CD14-positive monocyte (primary cell): ENCODE data around the gene OGFRL1. TPM values are rescaled to one million over a fixed set of nuclear protein-coding genes. Genes with fewer than 3 reads are reported as not detected.
A peak's percentile ranks its signal among the peaks of the same experiment; 100 is the strongest.

Source experiments
- DNase-seq, 3 donors: peaks; one replicate each; pipeline ENCODE4 v3.0.0-alpha.2; 2011 to 2022
- H2AFZ ChIP-seq: 2 replicates; pipeline ENCODE4 v1.6.0; 2012; ENCODE audit warnings: mild to moderate bottlenecking, low read depth, low read length, inconsistent platforms; ENCODE audit not compliant: insufficient read depth, poor library complexity, severe bottlenecking
- H3K27ac ChIP-seq, 2 donors: 1 replicate in 1 of 2; 2 replicates in 1 of 2; pipeline ENCODE4 v1.5.1; 2012 to 2013; ENCODE audit warnings: low read length in 2 of 2, control low read depth in 1 of 2, inconsistent platforms in 1 of 2, low read depth in 1 of 2, mild to moderate bottlenecking in 1 of 2
- H3K27me3 ChIP-seq, 2 donors: one replicate each; pipeline versions ENCODE4 v1.6.0 to v1.6.1; 2011 to 2013; ENCODE audit warnings: low read length in 2 of 2; ENCODE audit not compliant: control insufficient read depth in 2 of 2, insufficient read depth in 2 of 2
- H3K36me3 ChIP-seq, 2 donors: replicated peaks in 1 of 2; 1 replicate in 1 of 2; 2 replicates in 1 of 2; pipeline versions ENCODE4 v1.5.1 to v1.6.1; 2012 to 2013; ENCODE audit warnings: low read length in 2 of 2, control low read depth in 1 of 2, inconsistent platforms in 1 of 2, mild to moderate bottlenecking in 1 of 2; ENCODE audit not compliant: insufficient read depth in 2 of 2, control insufficient read depth in 1 of 2
- H3K4me1 ChIP-seq, 2 donors: 1 replicate in 1 of 2; 2 replicates in 1 of 2; pipeline versions ENCODE4 v1.5.1 to v1.6.1; 2012 to 2013; ENCODE audit warnings: low read length in 2 of 2, control low read depth in 1 of 2, inconsistent platforms in 1 of 2, mild to moderate bottlenecking in 1 of 2, moderate library complexity in 1 of 2; ENCODE audit not compliant: insufficient read depth in 2 of 2, control insufficient read depth in 1 of 2
- H3K4me2 ChIP-seq: replicated peaks from 2 replicates; pipeline ENCODE3; 2012; ENCODE audit warnings: low read length, moderate library complexity, mild to moderate bottlenecking; ENCODE audit not compliant: poor library complexity, severe bottlenecking; ENCODE audit errors: extremely low read depth
- H3K4me3 ChIP-seq, 3 experiments: fragments of 200-600 bp in 1 of 3; sonication (generic) in 1 of 3; replicated peaks in 1 of 3; 1 replicate in 2 of 3; 2 replicates in 1 of 3; pipeline ENCODE4 v1.5.1; 2011 to 2013; ENCODE audit warnings: low read length in 3 of 3, mild to moderate bottlenecking in 3 of 3, control low read depth in 2 of 3, low read depth in 2 of 3, inconsistent platforms in 1 of 3, moderate library complexity in 1 of 3
- H3K79me2 ChIP-seq: 2 replicates; pipeline ENCODE4 v1.6.0; 2012; ENCODE audit warnings: mild to moderate bottlenecking, control low read depth, inconsistent platforms, low read length, moderate library complexity; ENCODE audit not compliant: insufficient read depth
- H3K9ac ChIP-seq: 2 replicates; pipeline ENCODE4 v1.6.0; 2017; ENCODE audit warnings: low read length, mild to moderate bottlenecking; ENCODE audit not compliant: insufficient read depth, poor library complexity, severe bottlenecking
- H3K9me3 ChIP-seq, 2 donors: replicated peaks in 1 of 2; 1 replicate in 1 of 2; 2 replicates in 1 of 2; pipeline versions ENCODE4 v1.5.1 to v1.6.1; 2012 to 2013; ENCODE audit warnings: low read length in 2 of 2, control low read depth in 1 of 2; ENCODE audit not compliant: control insufficient read depth in 1 of 2, insufficient read depth in 1 of 2
- H4K20me1 ChIP-seq: 2 replicates; pipeline ENCODE4 v1.6.0; 2012; ENCODE audit warnings: mild to moderate bottlenecking, low read length, control low read depth, moderate library complexity; ENCODE audit not compliant: insufficient read depth
- H3K27ac Mint-ChIP-seq, 7 donors: one replicate each; pipeline ENCODE4 v1.8.0; 2020; ENCODE audit warnings: mild to moderate bottlenecking in 7 of 7, mixed read lengths in 7 of 7, moderate library complexity in 6 of 7, inconsistent platforms in 2 of 7
- H3K27me3 Mint-ChIP-seq, 3 donors: one replicate each; pipeline ENCODE4 v1.8.0; 2021 to 2022; ENCODE audit warnings: low read depth in 3 of 3, mild to moderate bottlenecking in 3 of 3, mixed read lengths in 3 of 3, moderate library complexity in 3 of 3, inconsistent platforms in 1 of 3
- H3K36me3 Mint-ChIP-seq, 2 donors: one replicate each; pipeline ENCODE4 v1.8.0; 2020; ENCODE audit warnings: mixed read lengths in 2 of 2, inconsistent platforms in 1 of 2, mild to moderate bottlenecking in 1 of 2
- H3K4me1 Mint-ChIP-seq: one replicate; pipeline ENCODE4 v1.8.0; 2020; ENCODE audit warnings: mild to moderate bottlenecking, mixed read lengths
- H3K4me3 Mint-ChIP-seq, 2 donors: one replicate each; pipeline ENCODE4 v1.8.0; 2020; ENCODE audit warnings: mild to moderate bottlenecking in 2 of 2, mixed read lengths in 2 of 2, moderate library complexity in 1 of 2
- H3K9me3 Mint-ChIP-seq, 7 donors: one replicate each; pipeline ENCODE4 v1.8.0; 2020 to 2022; ENCODE audit warnings: mixed read lengths in 7 of 7, mild to moderate bottlenecking in 6 of 7, moderate library complexity in 6 of 7, inconsistent platforms in 2 of 7
- CTCF ChIP-seq: fragments of 200-600 bp; IDR thresholded peaks from one replicate; pipeline ENCODE4 v1.8.0; 2022; ENCODE audit warnings: antibody characterized with exemption, mild to moderate bottlenecking
- WGBS: methylation state at CpG from one replicate; pipeline ENCODE4 v1.1.5; 2013; ENCODE audit warnings: missing lambda C conversion rate; ENCODE audit not compliant: insufficient coverage; 5-methylcytosine and 5-hydroxymethylcytosine counted together
- intact Hi-C, 2 donors: fragments of 100-400 bp; cut with micrococcal nuclease; formaldehyde crosslinking; loops; one replicate each; pipeline versions ENCODE4 v1.15.0 to v1.15.1; 2023
- polyA plus RNA-seq, 3 donors: library from polyadenylated mRNA; depleted of rRNA in 1 of 3; unstranded in 2 of 3; stranded (reverse) in 1 of 3; fragments of 300-500 nt in 2 of 3; fragments of >200 nt in 1 of 3; fragmentation: Illumina TruSeq in 2 of 3; gene quantifications; 1 replicate in 2 of 3; 2 replicates in 1 of 3; pipeline ENCODE4 v1.2.3, GENCODE V29; 2012 to 2021

Gene OGFRL1
- polyA plus RNA-seq, 3 donors, result 52.9 to 72.8 (median 58.3) TPM

GRCh38 chr6:71345476-71346333 is 57.1 kb downstream of the OGFRL1 start:
- no peaks in the 10 kb centered on the region for H3K9me3 ChIP-seq
- H3K27ac Mint-ChIP-seq, result peak overlapping the region in 3 of 7 donors; percentile 16 to 69 (median 27)
- H3K27me3 Mint-ChIP-seq, result peaks cover 0 to 1% (median 0%) of the 10 kb centered on the region in 3 donors
- no peaks in the 10 kb centered on the region for H4K20me1 ChIP-seq
- no peak overlapping the region for H3K4me3 Mint-ChIP-seq
- no peak overlapping the region for H3K4me2 ChIP-seq
- no peaks in the 10 kb centered on the region for H3K27me3 ChIP-seq
- H3K27ac ChIP-seq, result no peak overlapping the region
- no peaks in the 10 kb centered on the region for H3K36me3 ChIP-seq
- peaks cover 32 to 45% of the 10 kb centered on the region in 2 donors for H3K4me1 ChIP-seq
- no peak for DNase-seq
- H2AFZ ChIP-seq, result no peak overlapping the region
- no peak overlapping the region for H3K4me3 ChIP-seq
- no peak for TF ChIP-seq CTCF
- peaks cover 0 to 2% of the 10 kb centered on the region in 2 donors for H3K36me3 Mint-ChIP-seq
- WGBS, result 100% methylated on average over 1 of the region's 5 CpGs
- no peaks in the 10 kb centered on the region for H3K9me3 Mint-ChIP-seq
- no peaks in the 10 kb centered on the region for H3K79me2 ChIP-seq
- peaks cover 46% of the 10 kb centered on the region for H3K4me1 Mint-ChIP-seq
- no peak overlapping the region for H3K9ac ChIP-seq
- intact Hi-C loops, result no loop called here

GRCh38 chr6:71346334-71346694 is 57.7 kb downstream of the OGFRL1 start:
- Histone ChIP-seq H3K9me3 (no peaks in the 10 kb centered on the region), H3K4me1 (peaks cover 32 to 45% of the 10 kb centered on the region in 2 donors), H3K27ac (no peak overlapping the region), H2AFZ (no peak overlapping the region), H3K36me3 (no peaks in the 10 kb centered on the region), H3K27me3 (no peaks in the 10 kb centered on the region), H3K4me3 (no peak overlapping the region), H4K20me1 (no peaks in the 10 kb centered on the region), H3K4me2 (no peak overlapping the region), H3K79me2 (no peaks in the 10 kb centered on the region), H3K9ac (no peak overlapping the region)
- Mint-ChIP-seq H3K27ac (peak overlapping the region in 4 of 7 donors; percentile 16 to 69 (median 38)), H3K4me1 (peaks cover 46% of the 10 kb centered on the region), H3K27me3 (peaks cover 0 to 1% (median 0%) of the 10 kb centered on the region in 3 donors), H3K9me3 (no peaks in the 10 kb centered on the region), H3K4me3 (no peak overlapping the region), H3K36me3 (peaks cover 0 to 2% of the 10 kb centered on the region in 2 donors)
- TF ChIP-seq CTCF, result no peak
- DNase-seq, result no peak
- intact Hi-C loops, result no loop called here
